Natural killer cell (primary cell): ENCODE data around the gene PRM3. TPM values are rescaled to one million over a fixed set of nuclear protein-coding genes. Genes with fewer than 3 reads are reported as not detected.

ENCODE experiments used
- ATAC-seq, 3 donors: fragments of 150-1000 bp in 2 of 3; fragments of 200-7000 bp in 1 of 3; cut with Tn5 transposase; 1 replicate in 1 of 3; 2 replicates in 2 of 3; pipeline ENCODE4 v1.10.0; 2021; ENCODE audit warnings: mild to moderate bottlenecking in 2 of 3, moderate library complexity in 2 of 3
- DNase-seq, 2 donors: peaks; one replicate each; pipeline versions ENCODE4 v3.0.0 to v3.0.0-alpha.2; 2013 to 2021; ENCODE audit warnings: mixed read lengths in 1 of 2
- H3K27ac ChIP-seq: one replicate; pipeline ENCODE4 v1.5.1; 2013; ENCODE audit warnings: mild to moderate bottlenecking, low read length
- H3K27me3 ChIP-seq: one replicate; pipeline ENCODE4 v1.6.1; 2013; ENCODE audit warnings: low read length; ENCODE audit not compliant: control insufficient read depth, insufficient read depth
- H3K36me3 ChIP-seq: one replicate; pipeline ENCODE4 v1.6.1; 2013; ENCODE audit warnings: low read length; ENCODE audit not compliant: control insufficient read depth, insufficient read depth
- H3K4me1 ChIP-seq: one replicate; pipeline ENCODE4 v1.6.1; 2013; ENCODE audit warnings: low read length; ENCODE audit not compliant: control insufficient read depth, insufficient read depth
- H3K4me3 ChIP-seq: one replicate; pipeline ENCODE4 v1.5.1; 2013; ENCODE audit warnings: low read length
- H3K9me3 ChIP-seq: one replicate; pipeline ENCODE4 v1.6.1; 2013; ENCODE audit warnings: low read length; ENCODE audit not compliant: control insufficient read depth, insufficient read depth
- H3K27ac Mint-ChIP-seq, 2 donors: one replicate each; pipeline ENCODE4 v1.8.0; 2022; ENCODE audit warnings: mild to moderate bottlenecking in 2 of 2, mixed read lengths in 2 of 2, moderate library complexity in 1 of 2
- H3K27me3 Mint-ChIP-seq, 2 donors: one replicate each; pipeline ENCODE4 v1.8.0; 2022; ENCODE audit warnings: low read depth in 2 of 2, mixed read lengths in 2 of 2
- H3K36me3 Mint-ChIP-seq: one replicate; pipeline ENCODE4 v1.8.0; 2022; ENCODE audit warnings: mixed read lengths
- H3K4me1 Mint-ChIP-seq, 2 donors: one replicate each; pipeline ENCODE4 v1.8.0; 2022; ENCODE audit warnings: mixed read lengths in 2 of 2
- H3K4me3 Mint-ChIP-seq: one replicate; pipeline ENCODE4 v1.8.0; 2022; ENCODE audit warnings: mild to moderate bottlenecking, moderate library complexity, mixed read lengths
- H3K9me3 Mint-ChIP-seq, 2 donors: one replicate each; pipeline ENCODE4 v1.8.0; 2022; ENCODE audit warnings: mixed read lengths in 2 of 2
- WGBS: methylation state at CpG from one replicate; pipeline ENCODE4 v1.1.7; 2013; ENCODE audit warnings: missing lambda C conversion rate; ENCODE audit not compliant: insufficient coverage; 5-methylcytosine and 5-hydroxymethylcytosine counted together
- intact Hi-C: fragments of 100-400 bp; cut with micrococcal nuclease; formaldehyde crosslinking; loops from one replicate; pipeline ENCODE4 v1.14.2; 2022
- total RNA-seq, 4 donors: library from RNA; stranded (reverse); fragments of 120-200 nt in 1 of 4; gene quantifications; one replicate each; pipeline versions ENCODE4 v1.2.3 to v1.2.4, GENCODE V29; 2013 to 2022
- TF ChIP-seq, protein P1 (sequence below): fragments of 200-600 bp; IDR thresholded peaks from one replicate; pipeline ENCODE4 v1.8.0; 2022; ENCODE audit warnings: antibody characterized with exemption

PRM3 gene
- total RNA-seq, 3 donors from 2014 or later (not counting 1 experiment from before 2014, with no cell fraction given): not detected

GRCh38 chr16:11274964-11275363, 1.5 kb upstream of the PRM3 start:
- H3K36me3 ChIP-seq: no peaks in the 10 kb centered on the region
- Mint-ChIP-seq H3K27me3 (peaks cover 6 to 13% of the 10 kb centered on the region in 2 donors), H3K4me1 (no peaks in the 10 kb centered on the region), H3K36me3 (no peaks in the 10 kb centered on the region), H3K9me3 (no peaks in the 10 kb centered on the region), H3K27ac (no peak overlapping the region), H3K4me3 (no peak overlapping the region)
- no peak for ATAC-seq
- H3K27ac ChIP-seq: no peak overlapping the region
- no peak overlapping the region for H3K4me3 ChIP-seq
- no peaks in the 10 kb centered on the region for H3K9me3 ChIP-seq
- TF ChIP-seq, protein P1, sequence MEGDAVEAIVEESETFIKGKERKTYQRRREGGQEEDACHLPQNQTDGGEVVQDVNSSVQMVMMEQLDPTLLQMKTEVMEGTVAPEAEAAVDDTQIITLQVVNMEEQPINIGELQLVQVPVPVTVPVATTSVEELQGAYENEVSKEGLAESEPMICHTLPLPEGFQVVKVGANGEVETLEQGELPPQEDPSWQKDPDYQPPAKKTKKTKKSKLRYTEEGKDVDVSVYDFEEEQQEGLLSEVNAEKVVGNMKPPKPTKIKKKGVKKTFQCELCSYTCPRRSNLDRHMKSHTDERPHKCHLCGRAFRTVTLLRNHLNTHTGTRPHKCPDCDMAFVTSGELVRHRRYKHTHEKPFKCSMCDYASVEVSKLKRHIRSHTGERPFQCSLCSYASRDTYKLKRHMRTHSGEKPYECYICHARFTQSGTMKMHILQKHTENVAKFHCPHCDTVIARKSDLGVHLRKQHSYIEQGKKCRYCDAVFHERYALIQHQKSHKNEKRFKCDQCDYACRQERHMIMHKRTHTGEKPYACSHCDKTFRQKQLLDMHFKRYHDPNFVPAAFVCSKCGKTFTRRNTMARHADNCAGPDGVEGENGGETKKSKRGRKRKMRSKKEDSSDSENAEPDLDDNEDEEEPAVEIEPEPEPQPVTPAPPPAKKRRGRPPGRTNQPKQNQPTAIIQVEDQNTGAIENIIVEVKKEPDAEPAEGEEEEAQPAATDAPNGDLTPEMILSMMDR: no peak
- DNase-seq: no peak
- WGBS: 92% methylated on average over 7 of the region's 7 CpGs
- intact Hi-C loops: no loop called here
- H3K4me1 ChIP-seq: no peaks in the 10 kb centered on the region
- no peaks in the 10 kb centered on the region for H3K27me3 ChIP-seq

DNA sequence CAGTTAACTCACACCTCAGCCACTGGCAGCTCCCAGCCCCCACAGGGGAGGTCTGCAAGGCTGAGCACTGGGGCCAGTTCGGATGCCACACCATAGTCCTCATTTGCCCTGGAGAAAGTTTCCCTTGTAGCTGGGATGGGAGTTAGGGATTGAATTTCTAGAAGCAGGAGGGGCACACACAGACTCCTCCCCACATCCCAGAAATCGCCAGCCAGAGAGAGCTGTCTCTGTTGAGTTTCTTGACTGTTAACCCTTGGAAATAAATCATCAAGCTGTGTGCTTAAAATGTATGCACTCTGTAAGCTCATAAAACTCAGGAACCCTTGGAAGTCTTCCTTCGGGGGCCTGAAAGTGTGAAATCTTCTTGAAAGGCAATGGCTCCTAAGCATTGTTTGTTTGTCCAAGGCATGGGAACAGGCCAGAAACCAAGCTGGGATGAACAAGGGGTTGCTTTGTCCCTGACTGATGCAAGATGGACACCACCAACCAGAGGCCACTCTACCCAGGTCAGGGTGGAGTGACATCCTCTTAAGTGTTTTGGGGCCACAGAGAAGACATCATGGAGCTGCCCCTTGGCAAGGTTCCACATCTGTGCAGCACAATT, 394 bp upstream of the PRM3 start:
- H3K27me3 Mint-ChIP-seq: peaks cover 0 to 13% of the 10 kb centered on the region in 2 donors
- H3K4me1 Mint-ChIP-seq: no peaks in the 10 kb centered on the region
- no peak overlapping the region for H3K4me3 Mint-ChIP-seq
- H3K36me3 ChIP-seq: no peaks in the 10 kb centered on the region
- H3K36me3 Mint-ChIP-seq: no peaks in the 10 kb centered on the region
- no peak for DNase-seq
- TF ChIP-seq, protein P1: no peak
- no peak overlapping the region for H3K27ac Mint-ChIP-seq
- 94% methylated on average over 2 of the region's 3 CpGs for WGBS
- no peaks in the 10 kb centered on the region for H3K27me3 ChIP-seq
- H3K4me3 ChIP-seq: no peak overlapping the region
- H3K27ac ChIP-seq: no peak overlapping the region
- H3K9me3 Mint-ChIP-seq: no peaks in the 10 kb centered on the region
- no peak for ATAC-seq
- intact Hi-C loops: no loop called here
- H3K9me3 ChIP-seq: no peaks in the 10 kb centered on the region
- no peaks in the 10 kb centered on the region for H3K4me1 ChIP-seq

- H3K9me3 Mint-ChIP-seq: no peaks in the 10 kb centered on the region
- WGBS: 89% methylated on average over 6 of the region's 6 CpGs
These were observed 945 bp downstream of the PRM3 start for GRCh38 chr16:11272484-11272883.

More at GRCh38 chr16:11272484-11272883, 945 bp downstream of the PRM3 start:
- Histone ChIP-seq H3K27ac (no peak overlapping the region), H3K9me3 (no peaks in the 10 kb centered on the region), H3K36me3 (no peaks in the 10 kb centered on the region), H3K4me1 (no peaks in the 10 kb centered on the region), H3K27me3 (no peaks in the 10 kb centered on the region), H3K4me3 (no peak overlapping the region)
- no peak overlapping the region for H3K27ac Mint-ChIP-seq
- intact Hi-C loops: no loop called here
- H3K4me3 Mint-ChIP-seq: no peak overlapping the region
- ATAC-seq: no peak
- TF ChIP-seq, protein P1: no peak
- peaks cover 2 to 17% of the 10 kb centered on the region in 2 donors for H3K27me3 Mint-ChIP-seq
- H3K4me1 Mint-ChIP-seq: no peaks in the 10 kb centered on the region
- no peaks in the 10 kb centered on the region for H3K36me3 Mint-ChIP-seq
- DNase-seq: no peak
